Suppressor macrophage (primary cell): Measurements from ENCODE around the gene TWF2.

Source experiments
- DNase-seq, 4 experiments: peaks; one replicate each; pipeline ENCODE4 v3.0.0-alpha.2; 2020 to 2022

Gene TWF2

GRCh38 chr3:52181543-52181942 lies 57.4 kb downstream of the TWF2 start:
- no peak for DNase-seq
